ENCODE results near the gene CSRNP3.

DNA sequence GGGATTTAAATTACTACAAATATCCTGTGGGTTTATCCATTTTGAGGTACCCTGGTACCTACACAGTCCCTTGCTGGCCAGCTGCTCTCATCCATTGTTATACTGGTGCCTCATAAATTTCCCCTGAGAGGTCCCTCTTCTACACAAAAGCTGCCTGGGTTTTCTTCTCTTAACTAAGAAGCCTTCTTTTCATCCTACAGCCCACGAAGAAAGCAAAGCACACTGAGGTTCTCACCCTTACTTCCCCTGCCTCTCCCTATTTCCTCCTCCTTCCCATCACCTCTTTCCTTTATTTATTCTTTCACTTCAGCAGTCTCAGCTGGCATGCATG, 154.9 kb downstream of the CSRNP3 start:
- TF ChIP-seq, protein P1, sequence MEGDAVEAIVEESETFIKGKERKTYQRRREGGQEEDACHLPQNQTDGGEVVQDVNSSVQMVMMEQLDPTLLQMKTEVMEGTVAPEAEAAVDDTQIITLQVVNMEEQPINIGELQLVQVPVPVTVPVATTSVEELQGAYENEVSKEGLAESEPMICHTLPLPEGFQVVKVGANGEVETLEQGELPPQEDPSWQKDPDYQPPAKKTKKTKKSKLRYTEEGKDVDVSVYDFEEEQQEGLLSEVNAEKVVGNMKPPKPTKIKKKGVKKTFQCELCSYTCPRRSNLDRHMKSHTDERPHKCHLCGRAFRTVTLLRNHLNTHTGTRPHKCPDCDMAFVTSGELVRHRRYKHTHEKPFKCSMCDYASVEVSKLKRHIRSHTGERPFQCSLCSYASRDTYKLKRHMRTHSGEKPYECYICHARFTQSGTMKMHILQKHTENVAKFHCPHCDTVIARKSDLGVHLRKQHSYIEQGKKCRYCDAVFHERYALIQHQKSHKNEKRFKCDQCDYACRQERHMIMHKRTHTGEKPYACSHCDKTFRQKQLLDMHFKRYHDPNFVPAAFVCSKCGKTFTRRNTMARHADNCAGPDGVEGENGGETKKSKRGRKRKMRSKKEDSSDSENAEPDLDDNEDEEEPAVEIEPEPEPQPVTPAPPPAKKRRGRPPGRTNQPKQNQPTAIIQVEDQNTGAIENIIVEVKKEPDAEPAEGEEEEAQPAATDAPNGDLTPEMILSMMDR (IDR thresholded peaks at IDR 0.05) = no peak
- TF ChIP-seq EP300 (IDR thresholded peaks at IDR 0.05; ENCODE audit: low read depth) = no peak
- no peak for TF ChIP-seq POLR2A (IDR thresholded peaks at IDR 0.05)
